MM.1S (cell line): Measurements from ENCODE around the gene EBF3.

Experiments used
- DNase-seq: peaks from one replicate; pipeline ENCODE4 v3.0.0-alpha.2; 2015
- H2AFZ ChIP-seq: fragments of 300-600 bp; sonication (generic); 2 replicates; pipeline ENCODE4 v1.6.0; 2016; ENCODE audit warnings: antibody characterized with exemption, low read length
- H3F3A ChIP-seq: fragments of 300-600 bp; sonication (generic); 2 replicates; pipeline ENCODE4 v1.6.1; 2016; ENCODE audit warnings: mild to moderate bottlenecking, antibody characterized with exemption, low read length, moderate library complexity, mixed read lengths; ENCODE audit not compliant: insufficient read depth
- H3K27ac ChIP-seq: fragments of 300-600 bp; sonication (generic); 2 replicates; pipeline ENCODE4 v1.5.1; 2016; ENCODE audit warnings: mild to moderate bottlenecking, low read length
- H3K27me3 ChIP-seq: fragments of 300-600 bp; sonication (generic); replicated peaks from 2 replicates; pipeline ENCODE4 v1.6.0; 2016; ENCODE audit warnings: low read length; ENCODE audit not compliant: insufficient read depth
- H3K36me3 ChIP-seq: fragments of 300-600 bp; sonication (generic); replicated peaks from 2 replicates; pipeline ENCODE4 v1.6.1; 2016; ENCODE audit warnings: mild to moderate bottlenecking, low read length, mixed read lengths; ENCODE audit not compliant: insufficient read depth
- H3K4me1 ChIP-seq: fragments of 300-600 bp; sonication (generic); 2 replicates; pipeline ENCODE4 v1.6.1; 2016; ENCODE audit warnings: low read length, mixed read lengths
- H3K4me2 ChIP-seq: fragments of 300-600 bp; sonication (generic); 2 replicates; pipeline ENCODE4 v1.6.0; 2016; ENCODE audit warnings: low read depth, low read length
- H3K4me3 ChIP-seq: fragments of 300-600 bp; sonication (generic); 2 replicates; pipeline ENCODE4 v1.5.1; 2016; ENCODE audit warnings: low read length, mixed read lengths
- H3K79me2 ChIP-seq: fragments of 300-600 bp; sonication (generic); 2 replicates; pipeline ENCODE4 v1.6.1; 2016; ENCODE audit warnings: mixed run types, low read length, mixed read lengths
- H3K9ac ChIP-seq: fragments of 300-600 bp; sonication (generic); 2 replicates; pipeline ENCODE4 v1.6.1; 2016; ENCODE audit warnings: low read length, mixed read lengths
- H3K9me2 ChIP-seq: fragments of 300-600 bp; sonication (generic); replicated peaks from 2 replicates; pipeline ENCODE4 v1.6.1; 2016; ENCODE audit warnings: mild to moderate bottlenecking, low read length, mixed read lengths; ENCODE audit not compliant: insufficient read depth
- H3K9me3 ChIP-seq: fragments of 300-600 bp; sonication (generic); replicated peaks from 2 replicates; pipeline ENCODE4 v1.6.1; 2016; ENCODE audit warnings: mild to moderate bottlenecking, low read length, mixed read lengths; ENCODE audit not compliant: insufficient read depth
- H4K20me1 ChIP-seq: fragments of 300-600 bp; sonication (generic); 2 replicates; pipeline ENCODE4 v1.6.1; 2016; ENCODE audit warnings: mild to moderate bottlenecking, low read length, moderate library complexity, mixed read lengths; ENCODE audit not compliant: insufficient read depth
- CTCF ChIP-seq: fragments of 300-600 bp; sonication (generic); IDR thresholded peaks from 2 replicates; pipeline ENCODE4 v1.5.1; 2016; ENCODE audit warnings: antibody characterized with exemption, low read length, mixed read lengths
- EZH2 ChIP-seq: fragments of 300-600 bp; sonication (generic); optimal IDR thresholded peaks from 2 replicates; pipeline ENCODE3; 2017; ENCODE audit warnings: low read depth, mild to moderate bottlenecking, antibody characterized with exemption, low read length, mixed read lengths
- EZH2phosphoT487 ChIP-seq: fragments of 300-600 bp; sonication (generic); IDR thresholded peaks from 2 replicates; pipeline ENCODE4 v1.6.1; 2018; ENCODE audit warnings: antibody characterized with exemption, low read length

EBF3 gene

GRCh38 chr10:129953119-129954051, 10.7 kb downstream of the EBF3 start:
- H3K27me3 ChIP-seq, result no peaks in the 10 kb centered on the region
- H4K20me1 ChIP-seq, result no peaks in the 10 kb centered on the region
- no peaks in the 10 kb centered on the region for H3K36me3 ChIP-seq
- no peak overlapping the region for H2AFZ ChIP-seq
- no peak overlapping the region for H3K27ac ChIP-seq
- no peak overlapping the region for H3K4me2 ChIP-seq
- H3F3A ChIP-seq, result no peaks in the 10 kb centered on the region
- no peak for TF ChIP-seq CTCF
- H3K9me3 ChIP-seq, result no peaks in the 10 kb centered on the region
- no peaks in the 10 kb centered on the region for H3K9me2 ChIP-seq
- no peaks in the 10 kb centered on the region for H3K79me2 ChIP-seq
- H3K4me3 ChIP-seq, result no peak overlapping the region
- H3K9ac ChIP-seq, result no peak overlapping the region
- no peak for DNase-seq
- H3K4me1 ChIP-seq, result no peaks in the 10 kb centered on the region

- no peak overlapping the region for H3K4me3 ChIP-seq
- no peaks in the 10 kb centered on the region for H3K9me3 ChIP-seq
- H3K27me3 ChIP-seq, result no peaks in the 10 kb centered on the region
- no peaks in the 10 kb centered on the region for H3F3A ChIP-seq
- no peak overlapping the region for H2AFZ ChIP-seq
- no peaks in the 10 kb centered on the region for H3K4me1 ChIP-seq
- TF ChIP-seq EZH2phosphoT487, result no peak
- no peak for TF ChIP-seq CTCF
- no peak for TF ChIP-seq EZH2
- no peaks in the 10 kb centered on the region for H3K36me3 ChIP-seq
- no peaks in the 10 kb centered on the region for H3K79me2 ChIP-seq
- no peak overlapping the region for H3K4me2 ChIP-seq
- H3K9me2 ChIP-seq, result no peaks in the 10 kb centered on the region
- no peak for DNase-seq
- H3K27ac ChIP-seq, result no peak overlapping the region
- H4K20me1 ChIP-seq, result no peaks in the 10 kb centered on the region
- no peak overlapping the region for H3K9ac ChIP-seq
Measured at GRCh38 chr10:129952378-129953118, 11.5 kb downstream of the EBF3 start.

GRCh38 chr10:129951970-129952265, 12.2 kb downstream of the EBF3 start:
- DNase-seq, result no peak
- no peaks in the 10 kb centered on the region for H4K20me1 ChIP-seq
- no peak overlapping the region for H3K4me2 ChIP-seq
- H3K36me3 ChIP-seq, result no peaks in the 10 kb centered on the region
- no peaks in the 10 kb centered on the region for H3K79me2 ChIP-seq
- no peaks in the 10 kb centered on the region for H3K9me3 ChIP-seq
- H3K9me2 ChIP-seq, result no peaks in the 10 kb centered on the region
- H3K9ac ChIP-seq, result no peak overlapping the region
- H3F3A ChIP-seq, result no peaks in the 10 kb centered on the region
- no peaks in the 10 kb centered on the region for H3K27me3 ChIP-seq
- TF ChIP-seq CTCF, result no peak
- no peak for TF ChIP-seq EZH2
- no peak for TF ChIP-seq EZH2phosphoT487
- no peak overlapping the region for H3K4me3 ChIP-seq
- H3K27ac ChIP-seq, result no peak overlapping the region
- no peaks in the 10 kb centered on the region for H3K4me1 ChIP-seq
- H2AFZ ChIP-seq, result no peak overlapping the region
